ENCODE measurements around the gene FBXO46. TPM values are rescaled to one million over a fixed set of nuclear protein-coding genes. Genes with fewer than 3 reads are reported as not detected.

Gene FBXO46
- total and polyA plus RNA-seq, 2 of the 4 experiments (the other 2 are of a cell fraction): 3.0 to 6.8 TPM

DNA sequence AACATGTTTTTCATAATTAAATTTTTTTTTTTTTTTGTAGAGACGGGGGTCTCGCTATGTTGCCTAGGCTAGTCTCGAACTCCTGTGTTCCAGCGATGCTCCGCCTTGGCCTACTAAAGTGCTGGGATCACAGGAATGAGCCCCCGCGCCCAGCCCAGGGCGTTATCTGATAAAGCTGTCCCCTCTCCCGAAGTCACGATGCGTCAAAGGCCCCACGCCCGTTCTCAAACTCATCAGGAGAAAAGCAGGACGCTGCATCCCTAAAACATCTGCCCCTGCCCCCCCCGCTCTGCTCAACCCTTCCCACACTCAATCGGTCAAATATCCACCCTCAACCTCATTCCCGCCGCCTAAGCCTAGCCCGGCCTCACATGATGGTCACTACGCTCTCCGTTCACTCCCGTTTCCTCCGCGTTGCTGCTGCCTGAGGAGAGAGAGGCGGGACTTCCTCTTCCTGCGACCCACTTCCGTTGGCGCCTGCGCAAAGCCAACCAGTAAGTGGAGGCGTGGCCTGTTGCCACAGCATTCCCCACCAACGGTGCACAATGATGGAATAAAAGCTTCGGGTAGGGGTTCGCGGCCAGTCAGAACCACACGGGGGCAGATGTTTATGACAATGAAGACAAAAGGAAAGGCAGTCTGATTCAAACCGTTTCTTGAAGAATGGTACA is 39.0 kb downstream of the FBXO46 start, which contains the start of gene SNRPD2:
Gene SNRPD2, minus strand, starts transcription at position 438 of the 671 bp plus-strand sequence. Its CDS starts 65 bp downstream, at position 373.
- TSS peak; percentile 57 for BruUV-seq (replicated peaks)
- H2BK120ac ChIP-seq (ENCODE audit: low read depth, low read length): no peak within 1 kb of the TSS
- WGBS, 2 experiments (ENCODE audit: extremely low coverage in 2 of 2, insufficient read length in 1 of 2): 1% methylated on average over 14 of the region's 36 CpGs; no CpG with 5 or more reads in 1 of the 2 experiments
- peak within 1 kb of the TSS; percentile 66 for H2BK5ac ChIP-seq (ENCODE audit: low read depth, low read length, poor library complexity, severe bottlenecking)
- H3K27me3 ChIP-seq (ENCODE audit: control insufficient read depth, insufficient read depth, low read length): no peaks in the 10 kb centered on the region
- no peak within 1 kb of the TSS for H2BK20ac ChIP-seq (ENCODE audit: low read depth, low read length)
- DNase-seq: peak; percentile 95
- peak within 1 kb of the TSS; percentile 64 for H4K91ac ChIP-seq (ENCODE audit: insufficient read depth, low read depth, low read length)
- peak within 1 kb of the TSS; percentile 64 for H3K4ac ChIP-seq (ENCODE audit: low read depth, low read length)
- peaks cover 4% of the 10 kb centered on the region; the same call in 1 of the 2 replicates for H3K9me1 ChIP-seq (ENCODE audit: insufficient read depth, low read length)
- no peaks in the 10 kb centered on the region for H3K9me3 ChIP-seq (ENCODE audit: control insufficient read depth, insufficient read depth, low read length)
- peak within 1 kb of the TSS; percentile 95 for H3K4me2 ChIP-seq (ENCODE audit: low read depth, low read length)
- H2AFZ ChIP-seq (replicated peaks; ENCODE audit: low read length, poor library complexity): peak within 1 kb of the TSS; percentile 94
- peak within 1 kb of the TSS; percentile 10 to 86 for H4K8ac ChIP-seq (ENCODE audit: low read depth in 2 of 2, low read length in 2 of 2)
- H3K56ac ChIP-seq (ENCODE audit: extremely low read depth, insufficient read depth, low read length): peak within 1 kb of the TSS; percentile 64
- peaks cover 4% of the 10 kb centered on the region for H3K4me1 ChIP-seq (ENCODE audit: control insufficient read depth, insufficient read depth, low read length)
- POLR2A ChIA-PET (ENCODE audit: unreplicated experiment): interaction anchor here (0.6 to 1.4 kb wide), 3 partner anchors 26 to 77 kb away, joined by 4 to 6 read pairs (median 6); partner anchors contain the start of gene SIX5
- H2AK5ac ChIP-seq (ENCODE audit: low read depth, low read length): peak within 1 kb of the TSS; percentile 66
- H3K27ac ChIP-seq (ENCODE audit: insufficient read depth, low read length): peak within 1 kb of the TSS; percentile 83
- in situ Hi-C loops (cut with MboI; ENCODE audit: low sequenced_read_pairs): no loop called here
- peak within 1 kb of the TSS; percentile 85; the same call in 1 of the 2 replicates for H3K23ac ChIP-seq (ENCODE audit: low read depth, low read length)
- H3K79me1 ChIP-seq (ENCODE audit: low read depth in 1 of 2, low read length in 2 of 2): peaks cover 16 to 42% of the 10 kb centered on the region in 2 experiments
- CTCF ChIA-PET: interaction anchor here (0.6 to 2.1 kb wide), 10 partner anchors 11 to 252 kb away, joined by 3 to 10 read pairs (median 4); partner anchors contain the start of gene FBXO46
- peak within 1 kb of the TSS; percentile 30; the same call in 1 of the 2 replicates for H3K18ac ChIP-seq (ENCODE audit: low read depth, low read length)
- peaks cover 21% of the 10 kb centered on the region for H3K36me3 ChIP-seq (ENCODE audit: control insufficient read depth, insufficient read depth, low read length)
- ATAC-seq (ENCODE audit: low read depth): peak; percentile 71
- H3K4me3 ChIP-seq (ENCODE audit: insufficient read depth, low read depth, low read length): peak within 1 kb of the TSS; percentile 89
- H4K20me1 ChIP-seq (ENCODE audit: insufficient read depth, low read length): peaks cover 13% of the 10 kb centered on the region; the same call in 1 of the 2 replicates
- H3K9ac ChIP-seq (ENCODE audit: low read depth, low read length): peak within 1 kb of the TSS; percentile 89
- no peak within 1 kb of the TSS for H2BK15ac ChIP-seq (ENCODE audit: low read depth, low read length)
- peak within 1 kb of the TSS; percentile 74 for H4K5ac ChIP-seq (ENCODE audit: low read depth, low read length)
- peak within 1 kb of the TSS; percentile 83 for H3K14ac ChIP-seq (replicated peaks; ENCODE audit: low read depth, low read length)
- H2AK9ac ChIP-seq (replicated peaks; ENCODE audit: low read depth, low read length, poor library complexity): peak within 1 kb of the TSS; percentile 92
- intact Hi-C loops (cut with micrococcal nuclease): loop anchor here (2.0 to 5.0 kb wide), 2 partner anchors 77 to 184 kb away; partner anchors contain the start of genes SIX5 and VASP
- dilution Hi-C loops (cut with HindIII; ENCODE audit: low sequenced_read_pairs, unreplicated experiment): no loop called here
- TF ChIP-seq POLR2A (IDR thresholded peaks at IDR 0.05; ENCODE audit: low read depth, low read length) (peak; percentile 93), CEBPB (IDR thresholded peaks at IDR 0.05; ENCODE audit: low read depth, low read length) (no peak), MXI1 (IDR thresholded peaks at IDR 0.05; ENCODE audit: borderline replicate concordance, low read depth, low read length) (peak; percentile 80; the same call in 1 of the 2 replicates), CHD1 (IDR thresholded peaks at IDR 0.05; ENCODE audit: low read depth, low read length) (no peak), MAFK (IDR thresholded peaks at IDR 0.05; ENCODE audit: low read depth, low read length) (no peak), SMC3 (IDR thresholded peaks at IDR 0.05; ENCODE audit: low read depth, low read length) (peak; percentile 2; the same call in 1 of the 2 replicates), RCOR1 (IDR thresholded peaks at IDR 0.05; ENCODE audit: insufficient replicate concordance, low read length) (no peak), RFX5 (IDR thresholded peaks at IDR 0.05; ENCODE audit: low read depth, low read length) (no peak), BHLHE40 (IDR thresholded peaks at IDR 0.05; ENCODE audit: low read depth, low read length) (0 out of 2 replicates have a peak, but pooled peaks have one; percentile 7), FOS (IDR thresholded peaks at IDR 0.05; ENCODE audit: low read depth, low read length) (no peak), MAZ (IDR thresholded peaks at IDR 0.05; ENCODE audit: borderline replicate concordance, low read depth, low read length) (no peak; the same call in 1 of the 2 replicates)
- TF ChIP-seq, protein P1, sequence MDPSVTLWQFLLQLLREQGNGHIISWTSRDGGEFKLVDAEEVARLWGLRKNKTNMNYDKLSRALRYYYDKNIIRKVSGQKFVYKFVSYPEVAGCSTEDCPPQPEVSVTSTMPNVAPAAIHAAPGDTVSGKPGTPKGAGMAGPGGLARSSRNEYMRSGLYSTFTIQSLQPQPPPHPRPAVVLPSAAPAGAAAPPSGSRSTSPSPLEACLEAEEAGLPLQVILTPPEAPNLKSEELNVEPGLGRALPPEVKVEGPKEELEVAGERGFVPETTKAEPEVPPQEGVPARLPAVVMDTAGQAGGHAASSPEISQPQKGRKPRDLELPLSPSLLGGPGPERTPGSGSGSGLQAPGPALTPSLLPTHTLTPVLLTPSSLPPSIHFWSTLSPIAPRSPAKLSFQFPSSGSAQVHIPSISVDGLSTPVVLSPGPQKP (IDR thresholded peaks at IDR 0.05; ENCODE audit: borderline replicate concordance, low read depth, low read length): no peak
- TF ChIP-seq, protein P2, sequence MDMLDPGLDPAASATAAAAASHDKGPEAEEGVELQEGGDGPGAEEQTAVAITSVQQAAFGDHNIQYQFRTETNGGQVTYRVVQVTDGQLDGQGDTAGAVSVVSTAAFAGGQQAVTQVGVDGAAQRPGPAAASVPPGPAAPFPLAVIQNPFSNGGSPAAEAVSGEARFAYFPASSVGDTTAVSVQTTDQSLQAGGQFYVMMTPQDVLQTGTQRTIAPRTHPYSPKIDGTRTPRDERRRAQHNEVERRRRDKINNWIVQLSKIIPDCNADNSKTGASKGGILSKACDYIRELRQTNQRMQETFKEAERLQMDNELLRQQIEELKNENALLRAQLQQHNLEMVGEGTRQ (IDR thresholded peaks at IDR 0.05; ENCODE audit: low read depth, low read length): peak; percentile 61; the same call in 1 of the 2 replicates

Measured in IMR-90 (cell line).